ENCODE measurements around the gene SMOC2. TPM values are rescaled to one million over a fixed set of nuclear protein-coding genes. Genes with fewer than 3 reads are reported as not detected.

The SMOC2 gene, protein sequence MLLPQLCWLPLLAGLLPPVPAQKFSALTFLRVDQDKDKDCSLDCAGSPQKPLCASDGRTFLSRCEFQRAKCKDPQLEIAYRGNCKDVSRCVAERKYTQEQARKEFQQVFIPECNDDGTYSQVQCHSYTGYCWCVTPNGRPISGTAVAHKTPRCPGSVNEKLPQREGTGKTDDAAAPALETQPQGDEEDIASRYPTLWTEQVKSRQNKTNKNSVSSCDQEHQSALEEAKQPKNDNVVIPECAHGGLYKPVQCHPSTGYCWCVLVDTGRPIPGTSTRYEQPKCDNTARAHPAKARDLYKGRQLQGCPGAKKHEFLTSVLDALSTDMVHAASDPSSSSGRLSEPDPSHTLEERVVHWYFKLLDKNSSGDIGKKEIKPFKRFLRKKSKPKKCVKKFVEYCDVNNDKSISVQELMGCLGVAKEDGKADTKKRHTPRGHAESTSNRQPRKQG
- not detected in 2 replicates for total RNA-seq (2014; rRNA removed; shearing (Covaris generic))

- H3K27me3 ChIP-seq, result 0 out of 2 replicates have a peak, but pooled peaks cover 2% of the 10 kb centered on the region
- no peak within 1 kb of the TSS for H3K4me3 ChIP-seq
- no peaks in the 10 kb centered on the region for H3K36me3 ChIP-seq
- H3K27ac ChIP-seq, result no peak within 1 kb of the TSS
- H3K4me1 ChIP-seq, result no peaks in the 10 kb centered on the region
- no peak for DNase-seq
- 0 out of 2 replicates have a peak, but pooled peaks cover 2% of the 10 kb centered on the region for H3K9me3 ChIP-seq (replicated peaks)
Observed at GRCh38 chr6:168440520-168441433, at the start of gene SMOC2. SMOC2 (plus strand) TSS chr6:168441184; CDS start chr6:168441371, 187 bp downstream.

GRCh38 chr6:168393126-168393870, 47.7 kb upstream of the SMOC2 start:
- no peak for DNase-seq
- peaks cover 5% of the 10 kb centered on the region; the same call in 1 of the 2 replicates for H3K27me3 ChIP-seq
- H3K9me3 ChIP-seq (replicated peaks), result no peaks in the 10 kb centered on the region
- H3K36me3 ChIP-seq, result no peaks in the 10 kb centered on the region
- H3K4me3 ChIP-seq, result no peak overlapping the region
- H3K27ac ChIP-seq, result no peak overlapping the region
- H3K4me1 ChIP-seq, result no peaks in the 10 kb centered on the region

- Histone ChIP-seq H3K4me3 (no peak overlapping the region), H3K9me3 (replicated peaks) (no peaks in the 10 kb centered on the region), H3K4me1 (no peaks in the 10 kb centered on the region), H3K36me3 (no peaks in the 10 kb centered on the region), H3K27ac (no peak overlapping the region), H3K27me3 (peaks cover 5% of the 10 kb centered on the region; the same call in 1 of the 2 replicates)
- no peak for DNase-seq
Observed at GRCh38 chr6:168394606-168395005, 46.4 kb upstream of the SMOC2 start.

DNA sequence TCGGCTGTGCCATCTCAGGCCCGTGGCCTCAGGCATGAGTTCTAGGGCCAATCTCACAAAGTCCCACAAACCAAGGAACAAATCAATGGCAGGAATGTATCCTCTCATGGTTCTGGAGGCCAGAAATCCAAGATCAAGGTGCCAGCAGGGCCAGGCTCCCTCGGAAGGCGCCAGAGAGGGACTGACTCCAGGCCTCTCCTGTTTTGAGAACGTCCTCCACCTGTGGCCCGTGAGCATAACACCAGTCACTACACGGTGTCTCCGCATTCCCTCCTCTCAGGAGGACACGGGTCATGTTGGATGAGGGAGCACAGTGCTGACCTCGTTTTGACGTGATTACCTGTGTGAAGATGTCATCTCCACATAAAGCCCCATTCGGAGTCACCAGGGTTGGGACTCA, 45.0 kb upstream of the SMOC2 start:
- no peak for DNase-seq
- Histone ChIP-seq H3K4me3 (no peak overlapping the region), H3K9me3 (replicated peaks) (no peaks in the 10 kb centered on the region), H3K27me3 (peaks cover 5% of the 10 kb centered on the region; the same call in 1 of the 2 replicates), H3K36me3 (no peaks in the 10 kb centered on the region), H3K4me1 (no peaks in the 10 kb centered on the region), H3K27ac (no peak overlapping the region)

GRCh38 chr6:168396561-168396960, 44.4 kb upstream of the SMOC2 start:
- Histone ChIP-seq H3K9me3 (replicated peaks) (no peaks in the 10 kb centered on the region), H3K4me1 (no peaks in the 10 kb centered on the region), H3K4me3 (no peak overlapping the region), H3K27me3 (peaks cover 5% of the 10 kb centered on the region; the same call in 1 of the 2 replicates), H3K36me3 (no peaks in the 10 kb centered on the region), H3K27ac (no peak overlapping the region)
- no peak for DNase-seq

GRCh38 chr6:168397012-168397411, 44.0 kb upstream of the SMOC2 start:
- Histone ChIP-seq H3K27ac (no peak overlapping the region), H3K9me3 (replicated peaks) (no peaks in the 10 kb centered on the region), H3K27me3 (peaks cover 5% of the 10 kb centered on the region; the same call in 1 of the 2 replicates), H3K4me1 (no peaks in the 10 kb centered on the region), H3K36me3 (no peaks in the 10 kb centered on the region), H3K4me3 (no peak overlapping the region)
- DNase-seq, result no peak

DNA sequence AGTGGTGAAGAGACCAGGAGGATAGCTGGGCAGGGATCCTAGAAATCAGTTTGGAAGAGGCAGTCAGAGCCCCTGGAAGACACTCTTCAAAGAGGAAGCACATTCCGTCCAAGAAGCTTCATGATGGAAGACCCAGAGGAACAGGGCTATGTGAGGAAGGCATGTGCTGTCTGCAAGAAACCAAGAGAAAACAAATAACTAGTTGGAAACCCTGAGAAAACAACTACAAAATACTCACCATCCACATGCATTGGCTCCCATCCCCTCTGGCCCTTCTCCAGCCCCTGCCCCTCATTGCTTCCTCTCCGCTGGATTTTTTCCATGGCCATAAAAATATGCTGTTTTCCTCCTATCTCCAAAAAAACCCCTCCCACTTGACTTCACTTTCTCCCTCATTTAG, 40.9 kb upstream of the SMOC2 start:
- H3K36me3 ChIP-seq, result no peaks in the 10 kb centered on the region
- H3K27me3 ChIP-seq, result no peaks in the 10 kb centered on the region
- H3K4me3 ChIP-seq, result no peak overlapping the region
- H3K27ac ChIP-seq, result no peak overlapping the region
- H3K9me3 ChIP-seq (replicated peaks), result no peaks in the 10 kb centered on the region
- no peaks in the 10 kb centered on the region for H3K4me1 ChIP-seq
- DNase-seq, result no peak

GRCh38 chr6:168403370-168404005, 37.5 kb upstream of the SMOC2 start:
- no peak for DNase-seq
- no peaks in the 10 kb centered on the region for H3K36me3 ChIP-seq

DNA sequence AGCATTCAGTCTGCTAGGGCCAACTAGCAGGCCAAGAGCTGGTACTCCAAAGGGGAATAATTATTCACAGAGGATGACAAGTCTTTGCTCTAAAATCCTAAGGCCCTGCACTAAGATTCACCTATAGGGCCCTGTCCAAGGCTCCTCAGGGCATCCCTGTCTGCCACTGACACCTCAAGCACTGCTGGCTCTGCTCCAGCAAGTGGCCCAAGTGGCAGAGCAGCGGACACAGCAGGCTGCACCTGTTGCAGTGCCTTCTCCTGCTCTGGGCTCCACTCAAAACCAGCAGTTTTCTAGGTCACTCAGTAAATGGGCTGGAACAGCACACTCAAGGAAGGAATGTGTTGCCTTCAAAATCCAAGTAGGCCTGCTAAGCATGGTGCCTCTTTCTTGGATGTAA, 36.4 kb upstream of the SMOC2 start:
- H3K36me3 ChIP-seq, result no peaks in the 10 kb centered on the region
- no peak for DNase-seq

More at GRCh38 chr6:168403370-168404005, 37.5 kb upstream of the SMOC2 start:
- no peaks in the 10 kb centered on the region for H3K9me3 ChIP-seq (replicated peaks)
- no peaks in the 10 kb centered on the region for H3K4me1 ChIP-seq
- H3K27ac ChIP-seq, result no peak overlapping the region
- peaks cover 4% of the 10 kb centered on the region; the same call in 1 of the 2 replicates for H3K27me3 ChIP-seq
- no peak overlapping the region for H3K4me3 ChIP-seq

DNA sequence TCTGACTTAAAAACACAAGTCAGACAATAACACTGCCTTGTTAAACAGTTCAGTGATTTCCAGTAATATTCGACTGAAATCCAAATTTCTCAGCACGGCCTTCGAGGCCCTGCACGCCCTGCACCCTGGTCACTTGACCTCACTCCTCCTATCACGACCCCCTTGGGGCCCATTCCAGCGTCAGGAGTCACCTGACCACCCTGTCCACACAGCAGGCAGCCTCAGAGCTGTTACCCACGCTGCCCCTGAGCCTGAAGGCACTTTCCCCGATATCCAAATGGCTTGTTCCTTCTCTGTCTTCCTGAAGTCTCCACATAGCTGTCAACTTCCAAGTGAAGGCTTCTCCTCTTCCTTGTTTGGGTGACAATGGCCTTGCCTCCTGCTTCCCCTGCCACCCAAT, 33.1 kb upstream of the SMOC2 start:
- no peak for DNase-seq
- H3K4me1 ChIP-seq, result no peaks in the 10 kb centered on the region
- peaks cover 13% of the 10 kb centered on the region for H3K27me3 ChIP-seq
- H3K4me3 ChIP-seq, result no peak overlapping the region
- no peaks in the 10 kb centered on the region for H3K36me3 ChIP-seq
- H3K27ac ChIP-seq, result no peak overlapping the region
- H3K9me3 ChIP-seq (replicated peaks), result no peaks in the 10 kb centered on the region

More for the DNA sequence above, 36.4 kb upstream of the SMOC2 start:
- Histone ChIP-seq H3K27ac (no peak overlapping the region), H3K27me3 (peaks cover 6% of the 10 kb centered on the region), H3K4me1 (no peaks in the 10 kb centered on the region), H3K9me3 (replicated peaks) (no peaks in the 10 kb centered on the region), H3K4me3 (no peak overlapping the region)

DNA sequence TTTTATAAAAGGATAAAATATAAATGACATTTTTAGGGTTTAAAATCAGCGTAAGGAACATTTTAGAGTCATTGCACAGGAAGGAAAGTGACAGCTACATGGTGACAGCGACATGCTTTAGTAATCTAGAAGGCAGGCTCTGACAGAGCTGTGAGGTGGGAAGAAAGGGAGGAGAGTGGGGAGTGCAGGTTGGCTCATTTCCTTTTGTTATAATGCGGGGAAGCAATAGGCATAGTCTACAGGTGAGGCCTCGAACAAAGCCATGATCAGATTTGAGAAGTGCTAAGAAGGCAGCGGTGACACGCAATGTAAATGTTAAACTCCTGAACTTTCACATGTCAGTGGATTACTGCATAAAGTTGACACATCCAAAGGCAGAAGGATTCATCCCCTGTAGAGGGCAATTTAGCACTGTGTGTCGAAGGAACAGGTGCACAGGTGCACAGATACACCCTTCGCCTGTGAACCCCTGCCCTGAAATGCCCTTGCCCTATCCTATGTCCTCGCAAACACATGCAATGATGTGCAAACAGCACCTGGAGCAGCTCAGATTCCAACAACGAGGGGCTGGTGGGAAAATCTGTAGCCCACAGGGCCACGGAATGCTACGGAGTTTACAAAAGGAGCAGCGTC, 32.4 kb upstream of the SMOC2 start:
- no peaks in the 10 kb centered on the region for H3K9me3 ChIP-seq (replicated peaks)
- H3K27ac ChIP-seq, result no peak overlapping the region
- DNase-seq, result no peak
- H3K36me3 ChIP-seq, result no peaks in the 10 kb centered on the region
- H3K4me3 ChIP-seq, result no peak overlapping the region
- H3K27me3 ChIP-seq, result peaks cover 14% of the 10 kb centered on the region
- H3K4me1 ChIP-seq, result no peaks in the 10 kb centered on the region

DNA sequence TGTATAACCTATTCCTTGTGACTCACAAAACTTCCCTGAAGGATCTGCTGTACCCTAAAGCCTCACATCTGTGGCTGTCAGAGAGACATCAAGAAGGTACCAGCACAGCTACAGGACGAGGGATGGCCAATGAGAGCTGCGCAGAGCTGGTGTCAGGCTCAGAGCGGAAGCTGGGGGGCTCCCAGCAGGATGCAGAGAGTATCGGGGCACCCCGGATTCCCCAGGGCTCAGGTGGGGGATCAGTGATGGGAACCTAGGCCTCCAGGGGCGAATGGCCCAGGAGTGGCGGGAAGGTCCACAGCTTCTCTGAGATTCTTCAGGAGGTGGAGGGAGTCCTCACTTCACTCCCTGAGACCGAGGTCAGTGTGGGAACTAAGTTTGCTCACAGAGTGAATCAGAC, 30.9 kb upstream of the SMOC2 start:
- no peak for DNase-seq
- Histone ChIP-seq H3K4me1 (no peaks in the 10 kb centered on the region), H3K27ac (no peak overlapping the region), H3K27me3 (peaks cover 28% of the 10 kb centered on the region), H3K9me3 (replicated peaks) (no peaks in the 10 kb centered on the region), H3K4me3 (no peak overlapping the region), H3K36me3 (no peaks in the 10 kb centered on the region)

DNA sequence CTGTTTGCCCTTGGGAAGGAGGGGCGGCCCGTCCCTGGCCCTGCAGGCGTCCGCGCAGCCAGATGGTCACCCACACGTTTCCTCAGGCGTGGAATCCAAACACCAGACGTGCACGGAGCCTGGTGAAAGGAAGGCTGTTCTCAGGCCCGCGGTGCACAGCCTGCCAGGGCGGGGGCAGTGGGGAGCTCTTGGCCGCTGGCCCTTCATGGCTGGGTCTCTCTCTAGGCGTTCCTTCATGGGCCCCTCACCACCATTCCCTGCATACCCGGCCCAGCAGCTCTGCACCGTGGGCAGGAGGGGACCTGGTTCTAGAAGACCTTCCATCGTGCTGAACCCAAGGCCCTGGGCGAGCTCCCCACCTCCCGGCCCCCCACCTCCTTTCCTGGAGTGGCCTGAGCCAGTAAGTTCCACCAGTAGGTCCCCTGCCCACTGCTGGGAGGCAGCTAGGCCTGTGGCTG, 30.4 kb upstream of the SMOC2 start:
- Histone ChIP-seq H3K36me3 (no peaks in the 10 kb centered on the region), H3K4me1 (no peaks in the 10 kb centered on the region), H3K4me3 (no peak overlapping the region), H3K27me3 (peaks cover 31% of the 10 kb centered on the region), H3K27ac (no peak overlapping the region), H3K9me3 (replicated peaks) (no peaks in the 10 kb centered on the region)
- no peak for DNase-seq

All from SJCRH30 (cell line).